NCI-H146 treated with DMSO at 0.1 percent for 48 hours (cell line): ENCODE results near the gene COX8A.

Experiments used
- DNase-seq: peaks from one replicate; lab custom pipeline; 2025; ENCODE audit not compliant: unreplicated experiment; lab: John Stamatoyannopoulos, UW

Gene COX8A

DNA sequence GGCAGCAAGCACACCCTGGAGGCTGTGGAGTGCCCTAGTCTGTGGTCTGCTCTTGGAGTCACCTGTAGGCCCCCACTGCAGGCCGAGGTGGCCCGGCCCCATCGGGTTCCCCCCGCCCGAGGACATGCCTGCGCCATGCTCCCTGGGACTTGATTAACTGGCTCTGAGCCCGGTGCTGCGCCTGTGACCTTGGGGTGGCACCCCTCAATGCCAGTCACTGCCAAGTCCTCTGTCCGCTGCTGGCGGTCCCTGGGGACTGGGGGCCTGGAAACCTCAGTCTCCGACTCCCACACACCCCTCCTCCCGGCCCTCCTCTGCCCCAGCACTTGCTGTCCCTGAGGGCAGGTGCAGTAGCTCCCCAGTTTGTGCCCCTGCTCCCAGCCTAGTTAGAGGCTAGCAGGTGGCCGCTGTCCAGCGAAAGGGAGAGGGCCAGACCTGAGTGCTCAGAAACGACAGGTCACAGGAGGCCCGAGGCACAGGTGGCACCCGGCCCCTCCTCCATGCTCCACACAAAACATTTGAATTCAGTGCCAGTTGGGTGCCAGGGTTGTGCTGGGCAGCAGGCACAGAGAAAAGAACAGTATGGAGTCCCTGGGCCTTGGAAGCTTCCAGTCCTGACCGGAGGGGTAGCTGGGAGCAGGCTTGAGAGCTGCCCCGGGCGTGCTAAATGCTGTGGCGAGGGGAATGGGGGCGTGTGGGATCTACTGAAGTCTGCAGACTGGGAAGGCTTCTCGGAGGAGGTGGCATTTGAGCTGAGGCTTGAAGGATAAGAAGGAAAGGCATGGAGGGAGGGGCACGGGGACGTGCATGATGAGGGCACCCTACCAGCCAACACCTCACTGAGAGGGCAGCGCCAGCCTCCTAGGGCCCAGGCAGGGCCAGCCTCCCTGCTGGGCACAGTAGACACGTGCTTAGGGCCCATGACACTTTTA lies 45.0 kb downstream of the COX8A start:
- DNase-seq: no peak

DNA sequence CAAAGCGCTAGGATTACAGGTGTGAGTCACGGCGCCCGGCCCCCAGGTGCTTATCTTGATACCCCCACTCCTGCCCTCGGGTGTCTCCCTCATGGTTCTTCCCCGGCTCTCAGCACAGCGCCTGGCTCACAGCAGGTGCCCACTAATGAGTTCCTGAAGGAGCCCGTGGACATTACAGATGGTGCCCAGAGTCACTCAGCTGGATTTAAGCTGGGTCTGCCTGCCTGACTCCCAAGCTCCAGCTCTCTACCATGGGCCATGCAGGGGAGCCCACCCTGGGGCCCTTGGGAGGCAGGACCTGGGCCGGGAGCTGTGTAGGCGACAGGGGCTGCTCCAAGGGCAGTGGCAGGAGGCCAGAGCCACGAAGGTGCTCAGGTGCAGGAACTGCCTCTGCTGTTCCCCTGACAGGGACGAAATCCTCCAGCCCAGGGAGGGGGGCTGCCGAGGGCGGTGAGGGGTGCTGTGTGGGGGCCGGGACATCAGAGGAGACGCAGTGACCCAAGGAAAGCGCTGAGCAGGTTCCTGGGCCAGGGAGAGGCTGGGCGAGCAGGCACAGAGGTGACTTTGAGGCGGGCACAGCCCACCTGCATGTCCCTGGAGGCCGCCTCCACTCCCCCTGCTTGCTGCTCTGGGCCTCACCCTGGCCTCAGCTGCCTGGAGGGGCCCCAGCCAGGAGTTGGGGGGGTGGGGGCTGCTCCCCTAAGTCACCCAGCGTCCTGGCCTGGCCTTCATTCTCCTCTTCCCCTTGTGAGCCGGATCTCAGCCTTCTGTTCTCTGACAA lies 46.7 kb downstream of the COX8A start:
- no peak for DNase-seq

DNA sequence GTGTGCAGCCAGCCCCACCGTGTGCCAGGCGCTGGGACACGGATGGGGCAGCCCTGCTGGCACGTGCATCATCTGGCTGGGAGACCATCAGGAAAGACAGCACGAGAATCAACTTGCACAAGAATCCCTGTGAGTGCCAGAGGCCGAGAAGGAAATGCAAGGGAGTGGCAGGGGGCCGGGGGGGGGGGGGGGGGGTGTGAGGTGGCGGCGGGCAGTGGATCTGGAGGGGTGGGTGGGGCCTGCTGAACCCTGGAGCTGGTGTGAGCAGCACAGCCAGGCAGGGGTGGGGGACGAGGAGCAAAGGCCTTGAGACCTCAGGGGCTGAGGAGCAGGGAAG lies 47.3 kb downstream of the COX8A start:
- no peak for DNase-seq

DNA sequence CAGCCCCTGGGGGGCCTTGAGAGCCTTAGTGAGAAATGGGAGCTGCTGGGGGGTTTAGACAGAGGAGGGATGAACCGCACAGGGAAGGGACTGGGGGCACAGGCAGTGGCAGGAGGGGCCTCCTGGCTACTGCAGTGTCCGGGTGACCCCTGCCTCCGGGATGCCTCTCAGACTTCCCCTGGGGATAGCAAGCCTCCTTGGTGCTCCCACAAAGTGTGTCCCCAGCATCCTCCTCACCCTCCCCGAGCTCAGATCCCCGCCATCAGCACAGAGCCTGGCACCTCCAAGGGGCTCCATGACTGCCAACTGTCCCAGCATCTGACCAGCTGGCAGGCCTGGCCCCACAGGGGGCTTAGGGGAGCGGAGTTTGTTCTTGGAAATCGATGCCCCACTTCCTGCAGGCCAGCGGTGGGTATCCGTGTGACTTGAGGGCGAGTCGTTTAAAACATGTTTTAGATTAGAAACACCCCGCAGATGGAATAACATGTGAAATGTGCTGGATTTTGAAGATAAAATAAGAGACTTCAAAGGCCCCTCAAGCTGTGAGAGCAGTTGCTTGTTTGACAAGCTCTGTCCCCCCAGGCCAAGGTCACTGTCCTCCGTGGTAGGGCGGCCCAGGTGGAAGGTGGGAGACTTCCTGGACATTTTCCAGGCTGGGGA lies 47.8 kb downstream of the COX8A start:
- DNase-seq: no peak

DNA sequence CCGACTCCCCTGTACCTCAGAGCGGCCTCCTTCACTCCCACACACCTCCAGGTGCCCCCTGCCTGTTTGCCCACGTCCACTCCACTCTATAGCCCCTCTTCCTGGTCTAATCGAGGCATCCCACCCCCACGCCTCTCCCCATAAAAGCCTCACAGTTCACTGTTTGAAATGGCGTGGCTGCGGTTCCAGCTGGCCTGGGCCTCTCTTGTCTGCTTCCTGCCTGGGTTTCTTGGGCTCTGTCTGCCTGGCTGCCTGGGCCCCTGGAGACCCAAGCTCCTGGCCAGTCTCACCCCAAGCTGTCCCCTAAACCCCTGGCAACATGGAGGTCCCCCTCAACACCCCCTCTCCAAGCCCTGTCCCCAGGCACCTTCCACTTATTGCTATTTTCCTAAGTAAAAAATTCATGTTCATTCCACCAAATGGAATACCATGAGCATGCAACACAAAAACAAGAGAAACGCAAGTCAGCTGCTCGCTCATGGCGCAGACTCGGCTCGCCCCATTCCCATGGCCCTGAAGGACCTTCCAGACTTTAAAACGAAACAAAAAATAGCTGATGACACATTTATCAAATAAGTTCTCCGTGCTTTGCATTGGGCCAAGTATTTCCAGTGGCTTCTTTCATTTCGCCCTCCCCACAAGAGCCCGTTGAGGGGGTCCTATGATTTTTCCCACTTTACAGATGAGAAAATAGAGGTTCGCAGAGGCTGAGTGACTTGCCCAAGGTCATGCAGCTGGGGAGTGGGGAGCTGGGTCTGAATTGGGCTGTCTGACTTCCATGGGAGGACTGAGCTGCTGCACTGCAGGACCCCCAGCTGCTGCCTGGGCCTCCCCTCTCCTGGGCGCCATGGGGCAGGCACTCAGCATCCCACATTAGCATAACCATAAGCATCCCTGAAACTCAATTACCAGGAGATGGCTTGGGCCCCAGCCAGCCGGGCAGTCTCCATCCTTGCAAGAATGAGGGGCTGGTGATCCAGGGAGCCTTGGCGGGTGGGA lies 49.6 kb downstream of the COX8A start:
- no peak for DNase-seq

DNA sequence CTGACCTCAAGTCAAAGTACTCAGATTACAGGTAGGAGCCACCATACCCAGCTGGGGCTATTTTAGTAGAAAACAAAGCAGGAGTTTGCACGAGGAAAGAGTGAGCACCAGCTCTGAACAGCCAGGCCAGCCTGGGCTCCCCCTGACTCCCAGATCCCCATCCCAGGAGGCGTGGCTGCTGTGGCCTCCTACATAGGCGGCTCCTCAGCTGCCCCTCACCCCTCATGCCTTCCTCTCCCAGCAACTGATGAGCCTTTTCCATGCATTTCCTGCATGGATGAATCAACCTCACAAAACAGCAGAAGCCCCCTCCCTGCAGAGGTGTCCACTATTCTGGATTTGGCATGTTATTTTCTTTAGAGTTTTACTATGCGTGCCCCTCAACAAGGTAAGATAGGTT lies 50.8 kb downstream of the COX8A start:
- no peak for DNase-seq
